HL-60 (cell line): Measurements from ENCODE around the gene SH3PXD2A.
"Not testable (repeated sequence)": the region's sequence is repeated elsewhere in the genome, so short reads cannot be mapped to it uniquely, and the experiment has no call there.

Experiments used
- DNase-seq, 2 experiments: peaks; one replicate each; pipeline ENCODE4 v3.0.0-alpha.2; 2010 to 2020; ENCODE audit warnings: low read depth in 1 of 2, low spot score in 1 of 2
- H3K27ac ChIP-seq: fragments of 250-450 bp; sonication (Bioruptor Pico); replicated peaks from 2 replicates; pipeline ENCODE4 v1.5.1; 2020; ENCODE audit warnings: mild to moderate bottlenecking, moderate library complexity
- H3K27me3 ChIP-seq: fragments of 250-450 bp; sonication (Bioruptor Pico); 2 replicates; pipeline ENCODE4 v1.5.1; 2021; ENCODE audit warnings: mild to moderate bottlenecking, moderate library complexity; ENCODE audit not compliant: insufficient read depth, poor library complexity, severe bottlenecking
- H3K4me3 ChIP-seq: replicated peaks from 2 replicates; pipeline ENCODE4 v1.5.1; 2011; ENCODE audit warnings: mild to moderate bottlenecking, control low read depth, low read length; ENCODE audit not compliant: insufficient read depth
- GABPA ChIP-seq: IDR thresholded peaks from 2 replicates; pipeline ENCODE4 v1.6.1; 2012; ENCODE audit warnings: low read depth
- POLR2AphosphoS5 ChIP-seq: IDR thresholded peaks from 2 replicates; pipeline ENCODE4 v1.6.1; 2012; ENCODE audit warnings: low read depth
- REST ChIP-seq: IDR thresholded peaks from 2 replicates; pipeline ENCODE4 v1.6.1; 2012; ENCODE audit warnings: low read depth; ENCODE audit not compliant: insufficient replicate concordance
- SPI1 ChIP-seq: IDR thresholded peaks from 2 replicates; pipeline ENCODE4 v1.6.1; 2012; ENCODE audit warnings: low read depth, mild to moderate bottlenecking, borderline replicate concordance
- TF ChIP-seq, protein P1 (sequence below): IDR thresholded peaks from one replicate; pipeline ENCODE4 v1.5.1; 2011; ENCODE audit warnings: low read length, control low read depth, inconsistent platforms; ENCODE audit not compliant: insufficient read depth

SH3PXD2A gene

GRCh38 chr10:103731609-103732270 lies 123.6 kb downstream of the SH3PXD2A start:
- H3K27me3 ChIP-seq: no peaks in the 10 kb centered on the region
- H3K4me3 ChIP-seq: no peak overlapping the region
- no peak for DNase-seq
- TF ChIP-seq REST (no peak), POLR2AphosphoS5 (no peak), GABPA (no peak), SPI1 (no peak)
- TF ChIP-seq, protein P1, sequence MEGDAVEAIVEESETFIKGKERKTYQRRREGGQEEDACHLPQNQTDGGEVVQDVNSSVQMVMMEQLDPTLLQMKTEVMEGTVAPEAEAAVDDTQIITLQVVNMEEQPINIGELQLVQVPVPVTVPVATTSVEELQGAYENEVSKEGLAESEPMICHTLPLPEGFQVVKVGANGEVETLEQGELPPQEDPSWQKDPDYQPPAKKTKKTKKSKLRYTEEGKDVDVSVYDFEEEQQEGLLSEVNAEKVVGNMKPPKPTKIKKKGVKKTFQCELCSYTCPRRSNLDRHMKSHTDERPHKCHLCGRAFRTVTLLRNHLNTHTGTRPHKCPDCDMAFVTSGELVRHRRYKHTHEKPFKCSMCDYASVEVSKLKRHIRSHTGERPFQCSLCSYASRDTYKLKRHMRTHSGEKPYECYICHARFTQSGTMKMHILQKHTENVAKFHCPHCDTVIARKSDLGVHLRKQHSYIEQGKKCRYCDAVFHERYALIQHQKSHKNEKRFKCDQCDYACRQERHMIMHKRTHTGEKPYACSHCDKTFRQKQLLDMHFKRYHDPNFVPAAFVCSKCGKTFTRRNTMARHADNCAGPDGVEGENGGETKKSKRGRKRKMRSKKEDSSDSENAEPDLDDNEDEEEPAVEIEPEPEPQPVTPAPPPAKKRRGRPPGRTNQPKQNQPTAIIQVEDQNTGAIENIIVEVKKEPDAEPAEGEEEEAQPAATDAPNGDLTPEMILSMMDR: no peak
- no peak overlapping the region for H3K27ac ChIP-seq

DNA sequence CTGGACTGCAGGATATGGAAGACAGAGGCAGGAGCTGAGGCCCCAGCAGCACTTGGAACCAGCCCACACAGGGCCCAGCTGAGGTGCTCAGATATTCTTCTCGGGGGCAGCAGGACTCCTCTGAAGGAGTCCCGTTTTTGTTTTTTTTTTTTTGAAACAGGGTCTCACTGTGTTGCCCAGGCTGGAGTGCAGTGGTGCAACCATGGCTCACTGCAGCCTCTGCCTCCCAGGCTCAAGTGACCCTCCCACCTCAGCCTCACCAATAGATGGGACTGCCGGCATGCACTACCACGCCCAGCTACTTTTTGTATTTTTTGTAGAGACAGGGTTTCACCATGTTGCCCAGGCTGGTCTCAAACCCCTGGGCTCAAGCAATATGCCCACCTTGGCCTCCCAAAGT lies 124.3 kb downstream of the SH3PXD2A start:
- not testable (repeated sequence) for H3K4me3 ChIP-seq, H3K27ac ChIP-seq, DNase-seq

DNA sequence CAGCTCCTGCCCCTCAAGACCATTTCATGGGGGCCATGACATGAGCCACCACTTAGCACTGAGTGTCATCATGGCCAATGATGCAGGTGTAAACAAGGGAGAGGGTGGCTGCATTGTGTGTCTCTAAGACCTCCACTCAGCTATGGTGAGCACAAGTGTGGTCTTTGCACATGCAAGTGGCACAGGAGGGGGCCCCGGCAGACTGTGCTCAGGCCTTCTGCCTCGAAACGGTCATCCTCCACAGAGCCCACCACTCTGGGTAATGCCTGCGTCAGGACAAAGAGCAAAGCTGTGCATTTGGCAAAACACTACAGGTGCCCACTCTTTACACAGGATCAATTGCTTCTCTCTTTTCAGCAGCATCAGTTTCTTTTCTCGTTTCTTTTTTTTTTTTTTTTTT lies 125.5 kb downstream of the SH3PXD2A start:
- no peak for DNase-seq
- no peak for TF ChIP-seq POLR2AphosphoS5
- no peak for TF ChIP-seq REST
- TF ChIP-seq, protein P1: no peak
- TF ChIP-seq SPI1: no peak
- TF ChIP-seq GABPA: no peak
- H3K27me3 ChIP-seq: no peaks in the 10 kb centered on the region
- H3K4me3 ChIP-seq: no peak overlapping the region
- no peak overlapping the region for H3K27ac ChIP-seq

More for the DNA sequence above, 124.3 kb downstream of the SH3PXD2A start:
- not testable (repeated sequence) for H3K27me3 ChIP-seq

- no peak for DNase-seq
- Histone ChIP-seq H3K27me3 (no peaks in the 10 kb centered on the region), H3K4me3 (no peak overlapping the region), H3K27ac (no peak overlapping the region)
- TF ChIP-seq GABPA: no peak
- no peak for TF ChIP-seq POLR2AphosphoS5
- TF ChIP-seq SPI1: no peak
- TF ChIP-seq REST: no peak
- TF ChIP-seq, protein P1: no peak
Measured at GRCh38 chr10:103727991-103728689, 127.2 kb downstream of the SH3PXD2A start.
